OCI-LY1 (cell line): ENCODE data around the gene HOPX.

ENCODE experiments used
- H2AFZ ChIP-seq: fragments of 200-600 bp; sonication (generic), shearing (Covaris generic); 2 replicates; pipeline ENCODE4 v1.6.0; 2014; ENCODE audit warnings: antibody characterized with exemption, mild to moderate bottlenecking, low read length
- H3F3A ChIP-seq: fragments of 200-600 bp; sonication (generic), shearing (Covaris generic); 2 replicates; pipeline ENCODE4 v1.6.0; 2014; ENCODE audit warnings: mild to moderate bottlenecking, antibody characterized with exemption, low read length, moderate library complexity; ENCODE audit not compliant: insufficient read depth
- H3K27ac ChIP-seq: fragments of 200-600 bp; sonication (generic); 2 replicates; pipeline ENCODE4 v1.5.1; 2014; ENCODE audit warnings: low read length, mixed run types, mild to moderate bottlenecking, low read depth; ENCODE audit not compliant: poor library complexity, severe bottlenecking
- H3K27me3 ChIP-seq: fragments of 200-600 bp; sonication (generic); 2 replicates; pipeline ENCODE4 v1.6.0; 2014; ENCODE audit warnings: antibody characterized with exemption, mild to moderate bottlenecking, low read length, moderate library complexity; ENCODE audit not compliant: insufficient read depth
- H3K36me3 ChIP-seq: fragments of 200-600 bp; sonication (generic); 2 replicates; pipeline ENCODE4 v1.6.1; 2014; ENCODE audit warnings: mild to moderate bottlenecking, antibody characterized with exemption, low read length, moderate library complexity, mixed read lengths; ENCODE audit not compliant: insufficient read depth
- H3K4me1 ChIP-seq: fragments of 200-600 bp; sonication (generic); 2 replicates; pipeline ENCODE4 v1.5.1; 2014; ENCODE audit warnings: mild to moderate bottlenecking, low read length, moderate library complexity; ENCODE audit not compliant: insufficient read depth, severe bottlenecking
- H3K4me2 ChIP-seq: fragments of 200-600 bp; sonication (generic), shearing (Covaris generic); 2 replicates; pipeline ENCODE4 v1.6.1; 2014; ENCODE audit warnings: low read length
- H3K4me3 ChIP-seq: fragments of 200-600 bp; sonication (generic); 2 replicates; pipeline ENCODE4 v1.5.1; 2014; ENCODE audit warnings: low read length, low read depth, mild to moderate bottlenecking, mixed read lengths; ENCODE audit not compliant: poor library complexity, severe bottlenecking
- H3K79me2 ChIP-seq: fragments of 200-600 bp; shearing (Covaris generic); 2 replicates; pipeline ENCODE4 v1.6.1; 2016; ENCODE audit warnings: mixed run types, low read length, mixed read lengths; ENCODE audit not compliant: insufficient read depth
- H3K9ac ChIP-seq: fragments of 200-600 bp; sonication (generic), shearing (Covaris generic); 2 replicates; pipeline ENCODE4 v1.6.1; 2014; ENCODE audit warnings: mild to moderate bottlenecking, low read length, mixed read lengths
- H3K9me2 ChIP-seq: fragments of 200-600 bp; sonication (generic), shearing (Covaris generic); 2 replicates; pipeline ENCODE4 v1.6.1; 2014; ENCODE audit warnings: low read depth, mild to moderate bottlenecking, low read length, mixed read lengths
- H3K9me3 ChIP-seq: fragments of 200-600 bp; shearing (Covaris generic); 2 replicates; pipeline ENCODE4 v1.6.1; 2014; ENCODE audit warnings: low read length, mixed read lengths
- H4K20me1 ChIP-seq: fragments of 200-600 bp; sonication (generic), shearing (Covaris generic); 2 replicates; pipeline ENCODE4 v1.6.0; 2016; ENCODE audit warnings: mild to moderate bottlenecking, low read length; ENCODE audit not compliant: insufficient read depth
- EZH2 ChIP-seq: fragments of 200-600 bp; sonication (generic), shearing (Covaris generic); IDR thresholded peaks from 2 replicates; pipeline ENCODE4 v1.8.0; 2017; ENCODE audit warnings: borderline replicate concordance, mixed run types, mild to moderate bottlenecking, antibody characterized with exemption, low read length, moderate library complexity, mixed read lengths
- TF ChIP-seq, protein P1 (sequence below): fragments of 200-600 bp; sonication (generic), shearing (Covaris generic); IDR thresholded peaks from 2 replicates; pipeline ENCODE4 v1.5.1; 2017; ENCODE audit warnings: mild to moderate bottlenecking, antibody characterized with exemption, low read length, moderate library complexity, mixed read lengths

Gene HOPX

DNA sequence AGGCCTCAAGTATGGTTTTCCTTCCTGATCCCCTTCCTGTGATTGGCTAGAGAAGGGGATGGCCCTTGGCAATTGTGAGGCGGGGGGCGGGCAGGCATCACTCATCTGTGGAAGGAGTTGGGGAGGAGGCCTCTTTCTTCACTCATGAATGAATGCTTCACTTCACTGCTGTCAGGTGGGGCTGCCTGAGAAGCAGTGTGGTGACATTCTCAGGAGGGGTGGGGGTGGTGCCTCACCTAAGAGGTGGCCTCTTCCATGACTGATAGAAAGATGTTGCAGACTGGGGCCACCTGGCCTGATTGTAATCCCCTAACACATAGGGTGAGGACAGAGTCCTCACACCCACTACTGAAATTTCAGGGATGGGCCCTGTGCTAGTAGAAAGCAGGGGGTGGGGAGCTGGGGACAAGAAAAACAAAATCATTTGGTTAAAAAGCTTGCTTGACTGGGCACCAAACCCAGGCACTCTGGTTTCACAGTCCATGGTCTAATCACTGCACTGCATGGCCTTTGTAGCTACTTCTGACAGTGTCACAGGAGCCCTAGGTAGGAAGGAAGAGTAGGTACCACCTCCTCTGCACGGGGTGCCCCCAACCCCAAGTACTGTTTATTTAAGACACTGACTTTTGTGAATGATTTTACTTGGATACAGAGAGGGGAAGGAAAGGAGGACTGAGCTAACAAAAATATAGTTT, 5.6 kb upstream of the HOPX start:
- Histone ChIP-seq H3K79me2 (no peaks in the 10 kb centered on the region), H3K4me2 (no peak overlapping the region), H3K9ac (no peak overlapping the region), H3K9me3 (no peaks in the 10 kb centered on the region), H3K27ac (no peak overlapping the region), H3K36me3 (no peaks in the 10 kb centered on the region), H3K4me1 (no peaks in the 10 kb centered on the region), H3K27me3 (no peaks in the 10 kb centered on the region), H3F3A (no peaks in the 10 kb centered on the region), H3K4me3 (no peak overlapping the region), H3K9me2 (no peaks in the 10 kb centered on the region), H2AFZ (no peak overlapping the region), H4K20me1 (no peaks in the 10 kb centered on the region)
- TF ChIP-seq, protein P1, sequence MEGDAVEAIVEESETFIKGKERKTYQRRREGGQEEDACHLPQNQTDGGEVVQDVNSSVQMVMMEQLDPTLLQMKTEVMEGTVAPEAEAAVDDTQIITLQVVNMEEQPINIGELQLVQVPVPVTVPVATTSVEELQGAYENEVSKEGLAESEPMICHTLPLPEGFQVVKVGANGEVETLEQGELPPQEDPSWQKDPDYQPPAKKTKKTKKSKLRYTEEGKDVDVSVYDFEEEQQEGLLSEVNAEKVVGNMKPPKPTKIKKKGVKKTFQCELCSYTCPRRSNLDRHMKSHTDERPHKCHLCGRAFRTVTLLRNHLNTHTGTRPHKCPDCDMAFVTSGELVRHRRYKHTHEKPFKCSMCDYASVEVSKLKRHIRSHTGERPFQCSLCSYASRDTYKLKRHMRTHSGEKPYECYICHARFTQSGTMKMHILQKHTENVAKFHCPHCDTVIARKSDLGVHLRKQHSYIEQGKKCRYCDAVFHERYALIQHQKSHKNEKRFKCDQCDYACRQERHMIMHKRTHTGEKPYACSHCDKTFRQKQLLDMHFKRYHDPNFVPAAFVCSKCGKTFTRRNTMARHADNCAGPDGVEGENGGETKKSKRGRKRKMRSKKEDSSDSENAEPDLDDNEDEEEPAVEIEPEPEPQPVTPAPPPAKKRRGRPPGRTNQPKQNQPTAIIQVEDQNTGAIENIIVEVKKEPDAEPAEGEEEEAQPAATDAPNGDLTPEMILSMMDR: no peak
- no peak for TF ChIP-seq EZH2

DNA sequence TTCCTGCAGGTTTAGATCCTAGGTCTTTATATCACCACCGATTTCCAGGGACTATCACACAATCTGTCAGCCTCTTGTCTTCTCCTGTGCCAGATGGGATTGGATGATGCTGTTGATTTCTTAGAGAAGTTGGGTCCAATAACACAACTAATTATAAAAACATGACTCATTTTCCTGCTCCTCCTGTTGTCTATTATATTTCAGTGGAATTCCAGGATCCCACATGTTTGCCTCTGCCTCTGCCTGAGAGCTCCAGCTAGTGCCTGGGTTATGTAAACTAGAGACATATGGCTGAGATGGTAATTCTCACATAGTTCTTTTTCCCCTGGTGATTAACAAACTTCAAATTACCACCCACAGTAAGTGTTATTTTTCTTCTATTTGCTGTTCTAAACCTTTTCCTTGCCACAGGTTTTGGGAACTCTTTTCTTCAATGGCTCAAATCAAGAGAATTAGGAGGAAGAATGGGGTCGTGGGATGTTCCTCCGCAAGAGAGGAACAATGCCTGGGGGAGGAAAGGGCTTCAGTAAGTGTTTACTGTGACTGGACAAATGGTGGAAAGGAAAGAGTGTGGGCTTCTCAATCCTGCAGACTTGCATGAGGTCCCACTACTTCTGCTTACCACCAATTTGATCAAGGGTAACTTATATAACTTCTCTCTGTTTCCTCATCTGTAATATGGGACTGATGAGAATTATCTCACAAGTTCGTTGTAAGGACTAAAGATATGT, 3.4 kb upstream of the HOPX start:
- Histone ChIP-seq H4K20me1 (no peaks in the 10 kb centered on the region), H3K9me3 (no peaks in the 10 kb centered on the region), H3K4me3 (no peak overlapping the region), H3K36me3 (no peaks in the 10 kb centered on the region), H3K4me1 (no peaks in the 10 kb centered on the region), H3F3A (no peaks in the 10 kb centered on the region), H3K27me3 (no peaks in the 10 kb centered on the region), H3K27ac (no peak overlapping the region), H2AFZ (no peak overlapping the region), H3K9ac (no peak overlapping the region), H3K4me2 (no peak overlapping the region), H3K79me2 (no peaks in the 10 kb centered on the region), H3K9me2 (no peaks in the 10 kb centered on the region)
- TF ChIP-seq, protein P1: no peak
- no peak for TF ChIP-seq EZH2

DNA sequence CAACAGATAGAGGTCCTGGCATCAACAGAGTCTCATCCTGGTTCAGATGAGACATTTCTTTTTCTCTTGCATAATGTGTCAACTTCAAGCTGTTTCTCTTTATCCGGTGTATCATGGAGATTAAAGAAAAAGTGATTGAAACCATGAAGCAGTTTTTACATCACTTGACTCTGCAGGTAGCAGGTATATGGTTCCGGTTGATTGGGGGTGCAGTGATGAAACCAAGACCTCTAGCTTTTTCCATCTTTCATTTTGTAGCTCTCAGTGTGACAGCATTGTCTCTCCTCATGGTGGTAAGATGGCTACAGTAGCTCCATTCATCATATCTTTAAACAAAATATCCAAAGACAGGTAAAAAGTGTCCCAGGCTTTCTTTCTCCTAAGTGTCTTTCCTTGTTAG, 2.4 kb upstream of the HOPX start:
- Histone ChIP-seq H3K36me3 (no peaks in the 10 kb centered on the region), H3K9me3 (no peaks in the 10 kb centered on the region), H3K27ac (no peak overlapping the region), H4K20me1 (no peaks in the 10 kb centered on the region), H3F3A (no peaks in the 10 kb centered on the region), H3K9me2 (no peaks in the 10 kb centered on the region), H3K4me3 (no peak overlapping the region), H3K27me3 (no peaks in the 10 kb centered on the region), H3K79me2 (no peaks in the 10 kb centered on the region), H3K4me1 (no peaks in the 10 kb centered on the region), H3K4me2 (no peak overlapping the region), H3K9ac (no peak overlapping the region), H2AFZ (no peak overlapping the region)
- TF ChIP-seq EZH2: no peak
